GM10847 (cell line): ENCODE measurements around the gene FMNL3.

Experiments
- POLR2A ChIP-seq: IDR thresholded peaks from 2 replicates; pipeline ENCODE4 v1.6.1; 2011; ENCODE audit not compliant: insufficient read length; ENCODE audit errors: extremely low read depth

Gene FMNL3

DNA sequence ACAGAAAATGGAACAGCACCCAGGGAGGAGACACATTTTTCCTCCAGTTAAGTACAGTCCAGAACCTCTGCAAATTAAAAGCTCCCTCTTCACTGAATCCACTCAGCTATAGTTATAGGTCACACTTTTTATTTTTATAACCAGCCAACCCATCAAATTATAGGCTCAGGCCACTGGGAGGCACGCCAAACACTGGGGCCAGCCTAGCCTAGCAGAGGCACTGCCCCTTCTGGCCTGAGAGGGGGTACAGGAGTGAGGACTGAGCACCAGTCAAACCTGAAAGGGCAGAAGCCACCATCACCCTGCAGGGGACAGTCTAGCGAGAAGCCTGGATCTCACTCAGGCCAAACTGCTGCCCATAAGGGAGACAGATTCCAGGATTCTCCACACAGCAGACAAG lies 19.3 kb downstream of the FMNL3 start:
- TF ChIP-seq POLR2A, result no peak

DNA sequence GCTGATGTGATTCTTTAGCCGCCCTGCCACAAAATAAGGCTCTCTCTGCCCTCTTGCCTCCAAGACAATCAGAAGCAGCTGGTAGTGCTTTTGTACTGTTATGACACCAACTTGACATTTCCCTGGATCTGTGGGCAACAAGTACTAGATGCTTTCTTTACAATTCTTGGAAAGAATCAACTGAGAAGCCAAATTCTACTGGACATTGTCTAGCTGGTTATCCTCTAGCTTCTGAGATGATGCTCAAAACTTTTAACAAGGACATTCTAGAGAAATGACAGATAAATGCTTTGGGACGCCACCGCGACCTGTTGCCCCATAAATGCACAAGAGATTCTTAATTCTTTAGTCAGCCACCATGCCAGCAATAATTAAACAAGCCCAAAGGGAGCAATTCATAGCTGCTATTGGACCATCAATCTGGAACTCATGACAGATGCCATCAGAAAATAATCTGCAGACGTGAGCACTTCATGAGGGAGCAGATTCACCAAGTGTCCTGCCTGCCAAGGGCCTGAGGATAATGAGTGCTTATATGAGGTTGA lies 22.8 kb downstream of the FMNL3 start:
- no peak for TF ChIP-seq POLR2A

DNA sequence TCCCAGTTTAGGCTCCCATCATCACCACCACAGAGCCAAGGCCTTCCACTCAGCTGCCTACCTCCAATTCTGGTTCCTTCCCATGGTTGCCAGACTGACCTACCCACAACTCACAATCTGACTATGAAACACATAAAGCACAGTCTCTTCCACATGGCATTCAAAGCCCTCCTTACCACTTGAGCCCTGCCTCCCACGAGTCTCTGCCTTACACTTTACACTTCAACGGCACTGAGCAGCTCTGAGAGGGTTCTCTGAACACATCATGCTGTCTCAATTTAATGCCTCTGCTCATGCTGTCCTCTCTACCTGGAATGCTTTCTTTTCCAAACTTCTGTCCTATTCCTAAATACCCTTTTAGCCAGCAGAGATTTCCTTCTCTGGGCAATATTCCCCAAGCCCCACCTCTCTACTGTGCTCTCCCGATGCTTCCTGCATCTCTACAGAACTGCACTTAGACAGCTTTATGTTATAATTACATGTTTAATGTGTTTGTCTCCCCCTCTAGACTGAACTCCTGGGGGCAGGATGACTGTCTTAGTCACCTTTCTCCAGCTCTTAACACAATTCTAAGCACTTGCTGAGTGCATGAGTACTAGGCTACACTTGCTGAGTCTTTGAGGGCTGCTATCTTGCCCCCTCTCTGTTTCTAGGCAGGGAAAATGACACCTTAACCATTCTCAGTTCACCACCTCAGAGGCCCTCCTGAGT lies 23.5 kb downstream of the FMNL3 start:
- TF ChIP-seq POLR2A, result no peak

DNA sequence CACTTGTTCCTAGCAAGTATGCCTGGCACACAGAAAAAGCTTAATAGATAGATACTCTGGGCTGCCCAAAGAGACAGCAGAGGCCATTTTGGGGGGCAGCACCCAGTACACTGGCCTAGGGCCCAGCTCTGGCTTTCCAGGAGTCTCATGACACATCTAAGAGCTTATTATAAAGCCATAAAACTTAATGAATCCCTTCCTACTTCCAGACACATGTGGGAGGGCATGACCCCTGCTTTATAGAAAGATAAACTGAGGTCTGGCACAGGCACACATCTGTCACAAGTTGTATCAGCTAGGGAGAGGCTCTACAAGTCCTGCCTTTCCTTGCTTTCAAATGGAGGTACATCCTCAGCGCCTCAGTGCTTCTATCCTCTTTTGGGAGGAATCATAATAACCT lies 27.1 kb downstream of the FMNL3 start:
- TF ChIP-seq POLR2A, result no peak

DNA sequence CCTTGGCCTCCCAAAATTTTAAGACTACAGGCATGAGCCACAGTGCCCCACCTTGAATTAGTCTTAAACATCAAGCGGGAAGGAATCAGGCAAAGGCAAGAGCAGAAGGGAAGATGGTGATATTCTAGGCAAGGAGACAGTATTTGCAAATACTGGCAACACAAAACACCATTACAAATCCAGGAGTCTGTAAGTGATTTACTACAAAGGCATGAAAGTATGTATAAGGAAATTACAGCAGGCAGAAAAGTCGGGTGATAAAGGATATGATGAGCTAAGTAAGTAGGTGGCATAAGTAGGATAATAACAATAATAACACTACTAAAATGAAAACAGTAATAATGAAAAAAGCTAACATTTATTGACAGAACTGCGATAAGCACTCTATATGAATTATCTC lies 28.5 kb downstream of the FMNL3 start:
- no peak for TF ChIP-seq POLR2A

DNA sequence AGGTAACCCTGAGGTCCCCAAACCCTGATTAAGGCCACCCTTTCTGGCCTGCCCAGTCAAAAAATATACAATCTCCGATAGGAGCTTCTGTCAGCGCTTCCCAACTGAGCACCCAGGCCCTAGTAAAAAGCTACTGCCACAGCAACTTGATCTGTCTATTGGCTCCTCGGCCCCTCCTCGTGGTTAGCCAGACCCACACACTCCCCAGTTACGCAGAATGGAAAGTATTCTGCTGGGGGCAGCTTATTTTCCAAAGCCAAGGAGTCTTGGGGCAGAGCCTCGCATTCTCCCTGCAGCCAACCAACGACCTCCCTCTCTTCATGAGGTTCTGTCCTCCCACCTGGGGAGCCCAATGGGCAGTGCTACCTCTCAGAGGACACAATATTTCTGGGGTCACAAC lies 32.1 kb downstream of the FMNL3 start:
- TF ChIP-seq POLR2A, result no peak

DNA sequence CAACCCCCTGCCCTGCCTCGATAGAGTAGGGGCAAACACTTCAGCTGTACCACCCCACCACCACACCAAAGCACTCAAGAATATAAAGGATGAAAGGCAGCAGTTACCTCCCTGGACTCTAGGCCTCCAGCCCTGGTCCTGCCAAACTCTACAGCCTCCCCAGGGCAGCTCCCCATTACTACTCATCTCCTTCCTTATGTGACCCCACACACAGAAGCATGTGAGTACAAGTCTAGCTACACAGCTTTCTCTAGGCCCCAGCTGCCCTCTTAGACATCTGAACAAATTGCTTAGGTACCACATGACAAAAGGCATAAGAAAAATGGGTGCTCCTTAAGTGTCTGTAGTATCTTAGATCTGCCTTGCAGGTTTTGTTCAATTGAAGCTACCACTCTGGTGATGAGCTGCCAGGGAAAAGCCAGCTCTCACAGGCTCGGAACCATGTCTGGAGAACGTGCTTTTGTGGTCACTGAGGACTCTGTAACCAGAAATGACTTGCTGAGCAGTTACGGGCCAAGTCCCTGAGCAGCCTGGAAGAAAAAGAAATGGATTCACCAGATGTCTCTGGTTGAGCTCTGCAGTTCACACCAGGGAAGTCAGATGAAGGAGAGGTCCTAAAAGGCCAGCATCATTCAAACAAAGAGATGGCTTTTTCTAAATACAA lies 32.8 kb downstream of the FMNL3 start:
- no peak for TF ChIP-seq POLR2A

DNA sequence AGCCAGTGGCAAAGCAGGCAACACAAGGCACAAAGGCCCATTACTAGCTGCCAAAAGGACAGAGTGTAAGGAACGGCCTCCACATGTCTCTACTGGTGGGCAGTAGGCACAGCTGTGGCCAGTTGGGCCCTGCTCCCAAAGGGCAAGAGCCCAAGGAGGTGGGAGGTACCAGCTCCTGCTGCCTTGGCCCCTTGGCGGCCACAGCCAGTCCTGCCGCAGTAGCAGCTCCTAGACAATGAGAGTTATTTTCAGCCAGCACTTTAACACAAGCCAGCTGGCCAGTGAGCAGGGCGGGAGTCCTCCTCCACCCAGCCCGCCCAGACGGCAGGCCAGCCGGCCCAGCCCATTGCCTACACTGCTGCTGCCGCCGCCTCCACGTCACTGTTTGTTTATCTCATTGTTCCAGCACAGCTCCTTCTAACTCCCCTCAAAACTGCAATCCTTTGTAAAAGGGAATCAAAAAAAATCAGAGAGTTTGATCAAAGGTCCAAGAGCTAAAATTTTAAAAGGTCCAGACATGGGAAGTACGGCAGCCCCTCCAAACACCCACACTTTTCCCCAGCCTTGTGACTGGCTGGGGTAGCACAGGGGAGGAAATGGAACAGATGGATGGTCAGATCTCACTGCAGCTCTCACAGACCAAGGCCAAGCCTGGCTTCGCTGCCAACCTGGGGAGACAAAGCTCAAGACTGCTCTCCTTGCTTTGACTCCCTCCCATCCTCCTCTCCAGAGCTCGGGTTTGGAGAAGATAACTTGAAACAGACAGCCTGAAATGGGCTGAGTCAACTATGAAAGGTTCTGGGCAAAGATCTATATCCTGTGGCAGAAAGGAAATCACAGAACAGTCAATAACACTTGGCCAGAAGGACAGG lies 33.5 kb downstream of the FMNL3 start:
- TF ChIP-seq POLR2A, result no peak

DNA sequence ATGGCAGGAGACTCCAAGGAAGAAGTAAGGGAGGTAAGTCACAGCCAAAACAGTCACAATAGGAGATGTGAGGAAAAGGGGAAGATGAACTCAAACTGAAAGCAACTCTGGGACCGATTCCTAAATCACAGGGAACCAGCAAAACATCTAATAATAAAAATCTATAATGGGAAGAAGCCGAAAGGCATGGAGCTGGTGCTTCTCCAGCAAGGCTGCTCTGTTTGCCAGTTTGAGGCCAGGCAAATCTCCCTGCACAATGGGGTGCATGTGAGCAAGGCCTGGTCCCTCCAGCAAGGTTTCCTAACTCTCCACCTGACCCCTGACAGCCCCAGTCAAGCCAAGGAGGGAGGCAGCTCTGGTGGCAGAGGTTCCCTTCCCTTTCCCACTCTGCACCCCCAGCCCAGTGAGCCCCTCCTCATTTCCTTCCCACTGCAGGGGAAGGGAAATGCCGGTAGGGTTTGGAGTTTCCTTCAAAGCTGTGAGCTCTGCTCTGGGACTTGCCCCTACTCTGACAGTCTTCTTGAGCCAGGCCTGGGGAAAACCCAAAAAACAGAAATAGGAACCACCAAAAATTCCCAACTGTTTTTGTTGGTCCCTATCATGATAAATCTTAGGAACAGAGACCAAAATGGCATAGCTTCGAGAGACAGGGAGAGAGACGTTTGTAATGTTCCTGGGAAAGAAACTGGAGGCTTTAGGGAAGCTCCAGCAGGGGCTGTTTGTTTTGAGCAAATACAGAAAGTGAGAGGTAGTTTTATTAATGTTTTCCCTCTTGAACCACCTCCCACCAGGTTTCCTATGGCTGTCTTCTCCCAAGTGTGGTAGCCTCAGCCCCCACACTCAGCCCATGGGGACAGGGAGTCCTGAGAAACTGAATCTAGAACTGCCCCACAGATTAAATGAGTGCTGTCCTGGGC lies 34.6 kb downstream of the FMNL3 start:
- no peak for TF ChIP-seq POLR2A

DNA sequence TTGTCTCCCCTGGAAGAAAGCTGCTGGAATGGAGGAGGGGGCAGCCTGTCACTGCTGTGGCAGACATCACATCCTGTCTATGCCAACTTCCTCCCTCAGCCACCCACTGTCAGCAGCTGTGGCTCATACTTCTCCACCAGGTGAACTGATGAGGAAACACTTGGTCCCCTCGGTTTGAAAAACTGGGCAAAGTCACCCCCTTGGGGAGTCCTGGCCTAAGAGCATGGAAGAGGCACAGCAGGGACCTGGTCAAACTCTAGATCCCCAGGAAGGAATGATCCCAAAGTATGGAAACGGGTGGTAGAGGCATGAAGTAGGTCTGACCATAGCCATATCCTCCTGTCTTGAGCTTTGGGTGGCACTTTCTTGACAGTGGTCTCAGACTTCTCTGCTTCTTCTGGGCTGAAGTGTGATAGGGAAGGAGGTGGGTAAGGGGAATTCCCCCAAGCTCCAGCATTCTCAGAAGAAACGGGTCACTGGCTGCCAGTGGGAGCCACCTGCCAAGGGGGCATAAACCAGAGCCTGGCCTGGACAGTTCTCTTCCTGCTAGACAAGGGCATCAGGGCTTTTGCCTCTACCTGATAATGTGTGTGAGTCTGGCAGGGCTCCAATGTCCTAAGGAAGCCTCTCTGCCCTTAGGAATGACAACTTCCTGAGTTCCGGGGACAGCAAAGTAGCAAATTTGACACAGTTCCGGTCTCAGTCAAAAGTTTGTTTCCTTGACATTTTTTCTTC lies 36.0 kb downstream of the FMNL3 start:
- no peak for TF ChIP-seq POLR2A

DNA sequence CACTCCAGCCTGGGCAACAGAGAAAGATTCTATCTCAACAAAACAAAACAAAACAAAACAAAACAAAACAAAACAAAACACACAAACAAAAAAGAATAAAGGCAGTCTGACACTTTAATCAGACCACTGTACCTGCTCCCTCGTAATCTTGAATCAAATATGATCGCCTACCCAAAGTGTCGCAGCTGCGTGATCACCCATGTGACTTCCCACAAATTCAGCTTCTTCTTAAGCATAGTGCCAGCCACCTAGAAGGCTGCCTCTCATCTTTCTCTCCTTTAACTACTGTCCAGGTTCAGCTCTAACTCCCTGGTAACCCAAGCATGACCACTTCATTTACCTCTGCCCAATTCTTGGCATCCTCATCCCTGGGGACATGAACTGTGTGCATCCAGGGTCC lies 37.4 kb downstream of the FMNL3 start:
- TF ChIP-seq POLR2A, result no peak

DNA sequence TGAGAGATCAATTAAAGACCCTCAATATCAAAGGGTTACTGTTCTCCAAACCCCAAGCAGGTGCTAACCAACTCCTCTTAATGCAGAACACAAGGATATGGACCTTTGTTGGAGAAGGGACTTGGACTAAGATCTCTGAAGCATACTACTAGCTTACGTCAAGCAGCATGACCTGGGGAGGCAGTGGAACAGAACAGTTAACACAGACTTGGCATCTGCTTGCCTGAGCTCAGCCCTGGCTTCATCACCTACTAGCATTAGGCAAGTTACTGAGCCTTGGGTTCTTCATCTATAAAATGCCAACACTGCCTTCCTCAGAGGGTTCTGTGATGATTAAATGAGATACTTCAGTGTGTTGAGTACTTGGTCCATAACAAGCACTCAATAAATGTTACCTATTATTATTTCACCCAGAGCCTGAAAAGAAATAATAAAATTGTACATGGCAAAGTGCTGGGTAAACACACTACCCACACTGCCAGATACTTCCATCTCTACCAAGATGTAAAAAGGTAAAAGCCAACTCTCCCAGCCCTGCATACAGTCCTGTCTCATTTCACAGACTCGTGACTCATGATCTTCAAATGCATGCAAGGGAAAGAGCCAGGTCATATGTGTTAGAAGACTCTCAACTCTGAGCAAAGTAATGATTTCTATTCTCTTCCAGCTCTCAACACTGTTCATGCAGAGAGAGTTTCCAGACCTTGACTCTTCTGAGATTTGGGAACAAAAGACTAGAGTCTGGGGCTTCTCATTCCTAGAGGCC lies 39.7 kb downstream of the FMNL3 start:
- no peak for TF ChIP-seq POLR2A

DNA sequence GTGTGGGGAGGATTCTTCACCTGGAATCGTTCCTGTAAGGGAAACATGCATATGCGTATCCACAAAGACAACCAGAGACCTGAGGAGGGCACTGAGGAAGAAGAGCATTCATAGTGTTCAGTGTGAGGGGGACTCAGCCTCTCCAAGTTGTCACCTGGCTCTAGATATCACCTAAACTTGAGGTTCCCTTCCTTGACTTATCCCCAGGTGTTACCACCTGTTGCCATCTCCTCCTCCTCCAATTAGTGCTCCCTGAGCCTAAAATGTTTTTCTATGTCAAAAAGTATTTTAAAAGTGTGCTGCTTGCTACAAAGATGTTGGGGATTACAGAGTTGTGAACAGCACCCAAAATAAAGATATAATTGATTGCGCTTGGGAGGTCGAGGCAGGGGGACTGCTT lies 41.0 kb downstream of the FMNL3 start:
- no peak for TF ChIP-seq POLR2A
